ENCODE measurements around the gene HCRTR1.
A peak's percentile ranks its signal among the peaks of the same experiment; 100 is the strongest.

Gene HCRTR1

GRCh38 chr1:31663622-31664452 is 46.3 kb downstream of the HCRTR1 start:
- Histone ChIP-seq H3K36me3 (ENCODE audit: control insufficient read depth in 2 of 2, insufficient read depth in 1 of 2, low read length in 2 of 2) (no peaks in the 10 kb centered on the region), H3K4me3 (ENCODE audit: low read depth, low read length) (no peak overlapping the region), H3K4me1 (ENCODE audit: control insufficient read depth, insufficient read depth, low read length) (no peaks in the 10 kb centered on the region), H3K9me3 (ENCODE audit: control insufficient read depth, insufficient read depth, low read depth, low read length) (no peaks in the 10 kb centered on the region), H3K27ac (ENCODE audit: extremely low read depth, low read depth, low read length) (no peak overlapping the region)
- POLR2A ChIA-PET = interaction anchor here (1.3 to 2.0 kb wide), 4 partner anchors 20 to 125 kb away, joined by 3 to 12 read pairs (median 4); partner anchors contain the start of gene PEF1
- TF ChIP-seq ZNF16 (tag by site-specific recombination; IDR thresholded peaks at IDR 0.05; ENCODE audit: low read depth) (peak; percentile 93), EGR2 (tag by site-specific recombination; IDR thresholded peaks at IDR 0.05; ENCODE audit: low read depth) (no peak), ZBTB10 (tag by site-specific recombination; IDR thresholded peaks at IDR 0.05) (no peak), REPIN1 (tag by site-specific recombination; IDR thresholded peaks at IDR 0.05; ENCODE audit: low read depth) (no peak), ZBTB48 (tag by site-specific recombination; IDR thresholded peaks at IDR 0.05) (no peak), ZNF140 (tag by site-specific recombination; IDR thresholded peaks at IDR 0.05) (no peak), CTCF (tag by site-specific recombination; IDR thresholded peaks at IDR 0.05) (peak; percentile 82), ZBTB8A (tag by site-specific recombination; IDR thresholded peaks at IDR 0.05) (no peak), ZNF266 (tag by site-specific recombination; IDR thresholded peaks at IDR 0.05; ENCODE audit: low read depth) (no peak), ZNF155 (tag by site-specific recombination; IDR thresholded peaks at IDR 0.05) (no peak), ZNF692 (tag by site-specific recombination; IDR thresholded peaks at IDR 0.05) (0 out of 2 replicates have a peak, but pooled peaks have one; percentile 19), ZNF132 (tag by site-specific recombination; IDR thresholded peaks at IDR 0.05; ENCODE audit: borderline replicate concordance) (no peak), ZNF23 (tag by site-specific recombination; IDR thresholded peaks at IDR 0.05; ENCODE audit: borderline replicate concordance) (no peak), IKZF3 (tag by site-specific recombination; IDR thresholded peaks at IDR 0.05) (peak; percentile 54; the same call in 1 of the 2 replicates), ZNF654 (tag by site-specific recombination; IDR thresholded peaks at IDR 0.05; ENCODE audit: low read depth) (peak; percentile 82), OVOL3 (tag by site-specific recombination; IDR thresholded peaks at IDR 0.05) (no peak), ZNF621 (tag by site-specific recombination; IDR thresholded peaks at IDR 0.05) (no peak), ZNF48 (tag by site-specific recombination; IDR thresholded peaks at IDR 0.05) (no peak), ZNF747 (tag by site-specific recombination; IDR thresholded peaks at IDR 0.05) (no peak), ZNF701 (tag by site-specific recombination; IDR thresholded peaks at IDR 0.05) (no peak), SP2 (tag by site-specific recombination; IDR thresholded peaks at IDR 0.05) (no peak), ZNF76 (tag by site-specific recombination; IDR thresholded peaks at IDR 0.05; ENCODE audit: borderline replicate concordance, low read depth) (peak; percentile 28; the same call in 1 of the 2 replicates), PATZ1 (tag by site-specific recombination; IDR thresholded peaks at IDR 0.05) (peak; percentile 63), FEZF1 (tag by site-specific recombination; IDR thresholded peaks at IDR 0.05) (no peak), ZNF501 (tag by site-specific recombination; IDR thresholded peaks at IDR 0.05) (no peak), ZFHX2 (tag by site-specific recombination; conservative IDR thresholded peaks at IDR 0.05) (no peak), ZNF660 (tag by site-specific recombination; IDR thresholded peaks at IDR 0.05) (0 out of 2 replicates have a peak, but pooled peaks have one; percentile 30), SP3 (tag by site-specific recombination; IDR thresholded peaks at IDR 0.05) (no peak)
- CTCF ChIA-PET = interaction anchor here (0.5 to 8.2 kb wide), 29 partner anchors 13 to 402 kb away, joined by 3 to 99 read pairs (median 4); partner anchors contain the start of gene COL16A1

Measured in HEK293 (cell line).